ENCODE results near the gene PRH2.

The PRH2 gene

DNA sequence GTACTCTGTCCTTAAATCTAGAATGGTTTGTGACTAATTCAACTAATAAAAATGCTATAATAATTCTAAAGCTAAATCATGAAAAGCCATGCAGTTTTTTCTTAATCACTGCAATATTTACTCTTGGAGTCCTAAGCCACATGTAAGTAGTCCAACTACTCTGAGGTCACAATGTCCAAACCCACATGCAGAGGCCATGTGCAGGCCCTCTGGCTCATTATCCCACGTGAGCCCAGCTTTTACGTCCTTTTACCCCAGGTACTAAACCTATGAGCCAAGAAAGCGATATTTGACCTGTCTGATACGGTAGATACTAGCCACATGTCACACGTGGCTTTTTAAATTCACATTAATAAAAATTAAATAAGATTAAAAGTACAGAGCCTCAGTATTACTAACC lies 32.2 kb upstream of the PRH2 start:
- no peak overlapping the region for H3K27ac ChIP-seq
- H3K4me1 ChIP-seq (ENCODE audit: low read depth, poor library complexity, severe bottlenecking): no peaks in the 10 kb centered on the region
- H3K4me3 ChIP-seq (IDR thresholded peaks at IDR 0.05; ENCODE audit: insufficient read depth, low read depth, low read length): no peak overlapping the region

DNA sequence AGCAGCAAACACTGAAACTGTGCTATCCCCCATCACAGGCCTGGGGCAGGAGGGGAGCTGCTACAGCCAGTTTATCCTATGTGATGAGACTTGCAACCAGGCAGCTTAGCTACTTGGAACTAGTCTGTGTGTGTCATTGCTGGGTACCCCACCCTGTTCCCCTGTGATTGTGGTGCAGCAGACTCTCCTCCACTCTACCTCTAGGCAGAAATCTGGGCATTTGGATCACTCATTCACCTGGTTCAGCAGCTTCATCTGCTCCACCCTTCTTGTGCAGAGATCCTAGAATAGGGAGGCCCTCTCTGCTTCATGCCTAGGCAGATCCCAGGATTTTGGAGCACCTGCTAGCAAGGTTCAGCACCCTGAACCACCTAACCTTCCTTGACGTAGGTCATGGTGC lies 28.5 kb upstream of the PRH2 start:
- Histone ChIP-seq H3K27me3 (ENCODE audit: insufficient read depth, low read depth) (no peaks in the 10 kb centered on the region), H3K4me2 (no peak overlapping the region), H3K36me3 (ENCODE audit: insufficient read depth) (no peaks in the 10 kb centered on the region), H3K4me1 (ENCODE audit: low read depth, poor library complexity, severe bottlenecking) (peaks cover 4% of the 10 kb centered on the region), H3K4me3 (IDR thresholded peaks at IDR 0.05; ENCODE audit: insufficient read depth, low read depth, low read length) (no peak overlapping the region), H3K27ac (no peak overlapping the region), H3K9ac (no peak overlapping the region), H2AFZ (ENCODE audit: low read depth) (no peak overlapping the region), H3K79me2 (ENCODE audit: insufficient read depth, low read depth) (no peaks in the 10 kb centered on the region), H4K20me1 (ENCODE audit: insufficient read depth) (no peaks in the 10 kb centered on the region)
- no peak for TF ChIP-seq CTCF (conservative IDR thresholded peaks at IDR 0.05; ENCODE audit: low read depth, low read length)

More for the DNA sequence above, 32.2 kb upstream of the PRH2 start:
- H2AFZ ChIP-seq (ENCODE audit: low read depth): no peak overlapping the region
- TF ChIP-seq CTCF (conservative IDR thresholded peaks at IDR 0.05; ENCODE audit: low read depth, low read length): no peak
- H3K36me3 ChIP-seq (ENCODE audit: insufficient read depth): no peaks in the 10 kb centered on the region
- no peaks in the 10 kb centered on the region for H3K27me3 ChIP-seq (ENCODE audit: insufficient read depth, low read depth)
- H3K79me2 ChIP-seq (ENCODE audit: insufficient read depth, low read depth): no peaks in the 10 kb centered on the region
- no peak overlapping the region for H3K9ac ChIP-seq
- no peak overlapping the region for H3K4me2 ChIP-seq
- no peaks in the 10 kb centered on the region for H4K20me1 ChIP-seq (ENCODE audit: insufficient read depth)

DNA sequence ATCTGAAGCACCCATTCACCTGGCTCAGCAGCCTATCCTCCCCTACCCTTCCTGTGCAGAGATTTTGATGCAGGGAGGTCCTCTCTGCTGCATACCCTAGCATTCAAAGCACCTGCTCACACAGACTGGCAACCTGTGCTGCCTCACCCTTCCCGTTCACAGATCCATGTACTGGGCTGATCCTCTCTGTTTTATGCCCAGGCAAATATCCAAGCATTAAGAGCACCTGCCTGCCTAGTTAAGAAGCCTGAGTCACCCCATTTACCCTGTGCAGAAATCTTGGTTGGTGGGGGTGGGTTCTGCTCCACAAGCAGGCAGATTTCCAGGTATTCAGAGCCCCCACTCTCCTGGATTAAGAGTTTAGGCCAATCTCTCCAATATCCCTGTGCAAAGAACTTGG lies 28.1 kb upstream of the PRH2 start:
- no peak overlapping the region for H3K4me2 ChIP-seq
- TF ChIP-seq CTCF (conservative IDR thresholded peaks at IDR 0.05; ENCODE audit: low read depth, low read length): no peak
- H2AFZ ChIP-seq (ENCODE audit: low read depth): no peak overlapping the region
- no peak overlapping the region for H3K4me3 ChIP-seq (IDR thresholded peaks at IDR 0.05; ENCODE audit: insufficient read depth, low read depth, low read length)
- H3K27ac ChIP-seq: no peak overlapping the region
- H3K27me3 ChIP-seq (ENCODE audit: insufficient read depth, low read depth): no peaks in the 10 kb centered on the region
- no peaks in the 10 kb centered on the region for H3K36me3 ChIP-seq (ENCODE audit: insufficient read depth)
- H4K20me1 ChIP-seq (ENCODE audit: insufficient read depth): no peaks in the 10 kb centered on the region
- no peaks in the 10 kb centered on the region for H3K79me2 ChIP-seq (ENCODE audit: insufficient read depth, low read depth)
- H3K9ac ChIP-seq: no peak overlapping the region
- peaks cover 4% of the 10 kb centered on the region for H3K4me1 ChIP-seq (ENCODE audit: low read depth, poor library complexity, severe bottlenecking)

DNA sequence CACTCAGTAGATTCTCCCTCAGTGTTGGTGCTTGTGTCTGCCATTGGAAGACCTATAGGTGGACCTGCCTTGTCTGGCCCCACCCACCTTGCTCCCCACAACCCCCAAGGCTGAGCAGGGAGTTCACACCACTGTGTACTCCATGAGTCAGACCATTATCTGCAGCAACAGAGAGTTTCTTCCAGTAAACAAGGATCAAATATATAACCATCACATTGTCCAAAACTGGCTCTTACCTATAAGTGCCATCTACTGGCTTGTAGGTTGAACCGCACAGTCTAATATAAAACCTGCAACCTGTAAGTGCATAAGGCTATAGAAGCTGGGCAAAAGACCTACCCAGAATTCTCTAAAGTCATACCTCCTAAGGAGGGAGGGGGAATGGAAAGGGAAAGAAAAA lies 27.6 kb upstream of the PRH2 start:
- 0 out of 2 replicates have a peak, but pooled peaks have one; percentile 13 for TF ChIP-seq CTCF (conservative IDR thresholded peaks at IDR 0.05; ENCODE audit: low read depth, low read length)
- Histone ChIP-seq H3K36me3 (ENCODE audit: insufficient read depth) (no peaks in the 10 kb centered on the region), H3K9ac (no peak overlapping the region), H3K27ac (no peak overlapping the region), H3K4me3 (IDR thresholded peaks at IDR 0.05; ENCODE audit: insufficient read depth, low read depth, low read length) (no peak overlapping the region), H3K4me2 (no peak overlapping the region), H3K4me1 (ENCODE audit: low read depth, poor library complexity, severe bottlenecking) (peaks cover 4% of the 10 kb centered on the region), H3K27me3 (ENCODE audit: insufficient read depth, low read depth) (no peaks in the 10 kb centered on the region), H4K20me1 (ENCODE audit: insufficient read depth) (no peaks in the 10 kb centered on the region), H2AFZ (ENCODE audit: low read depth) (no peak overlapping the region), H3K79me2 (ENCODE audit: insufficient read depth, low read depth) (no peaks in the 10 kb centered on the region)
